Epithelial cell of proximal tubule (primary cell): ENCODE data around the gene ACAP2. TPM values are rescaled to one million over a fixed set of nuclear protein-coding genes. Genes with fewer than 3 reads are reported as not detected.

Source experiments
- DNase-seq: peaks from one replicate; pipeline ENCODE4 v3.0.0-alpha.2; 2011; ENCODE audit warnings: low read depth
- H3K4me3 ChIP-seq: 2 replicates; pipeline ENCODE4 v1.5.1; 2011; ENCODE audit warnings: low read depth, mild to moderate bottlenecking, low read length
- CTCF ChIP-seq: conservative IDR thresholded peaks from 2 replicates; pipeline ENCODE4 v1.5.1; 2012; ENCODE audit warnings: low read depth, mild to moderate bottlenecking, low read length
- total RNA-seq: library from RNA; depleted of rRNA; stranded (reverse); fragments of >200 nt; gene quantifications from 2 replicates; pipeline ENCODE4 v1.2.3, GENCODE V29; 2015

ACAP2 gene
- total RNA-seq, 1 donor from 2014 or later: 26.2 TPM

GRCh38 chr3:195394024-195394423 is 48.8 kb downstream of the ACAP2 start:
- no peak overlapping the region for H3K4me3 ChIP-seq
- no peak for DNase-seq
- no peak for TF ChIP-seq CTCF

- no peak for TF ChIP-seq CTCF
- DNase-seq: no peak
- H3K4me3 ChIP-seq: no peak overlapping the region
Observed at GRCh38 chr3:195388380-195388779, 54.4 kb downstream of the ACAP2 start.

- TF ChIP-seq CTCF: no peak
- no peak overlapping the region for H3K4me3 ChIP-seq
- DNase-seq: no peak
Observed at GRCh38 chr3:195386739-195387138, 56.1 kb downstream of the ACAP2 start.

- no peak overlapping the region for H3K4me3 ChIP-seq
- TF ChIP-seq CTCF: no peak
- peak; percentile 29 for DNase-seq
Observed at GRCh38 chr3:195385526-195385925, 57.3 kb downstream of the ACAP2 start.

- H3K4me3 ChIP-seq: no peak overlapping the region
- DNase-seq: no peak
- TF ChIP-seq CTCF: no peak
Observed at GRCh38 chr3:195384952-195385351, 57.9 kb downstream of the ACAP2 start.

GRCh38 chr3:195372220-195372619 is 70.6 kb downstream of the ACAP2 start:
- no peak for TF ChIP-seq CTCF
- no peak for DNase-seq
- H3K4me3 ChIP-seq: no peak overlapping the region

- DNase-seq: no peak
- no peak overlapping the region for H3K4me3 ChIP-seq
- no peak for TF ChIP-seq CTCF
Observed at GRCh38 chr3:195366200-195366925, 76.5 kb downstream of the ACAP2 start.
